Measurements from ENCODE around the gene SAMHD1. TPM values are rescaled to one million over a fixed set of nuclear protein-coding genes. Genes with fewer than 3 reads are reported as not detected.
"Not testable (repeated sequence)": the region's sequence is repeated elsewhere in the genome, so short reads cannot be mapped to it uniquely, and the experiment has no call there.

SAMHD1 gene
- total RNA-seq, 2 experiments from 2014 or later: 318 to 346 TPM

DNA sequence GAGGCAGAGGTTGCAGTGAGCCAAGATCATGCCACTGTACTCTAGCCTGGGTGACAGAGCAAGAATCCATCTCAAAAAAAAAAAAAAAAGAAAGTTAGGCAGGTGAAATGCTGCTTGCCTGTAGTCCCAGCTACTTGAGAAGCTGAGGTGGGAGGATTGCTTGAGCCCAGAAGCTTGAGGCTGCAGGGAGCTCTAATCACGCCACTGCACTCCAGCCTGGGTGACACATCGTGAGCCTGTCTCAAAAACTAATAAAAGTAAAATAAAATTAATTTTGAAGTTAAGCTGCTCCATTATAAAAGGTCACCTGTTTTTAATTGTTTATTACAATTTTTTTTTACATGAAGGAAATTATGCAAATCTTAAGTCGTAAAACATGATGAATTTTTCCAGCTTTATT, 23.2 kb upstream of the SAMHD1 start:
- H3K27me3 Mint-ChIP-seq (ENCODE audit: low read depth): no peaks in the 10 kb centered on the region
- H3K4me1 Mint-ChIP-seq (ENCODE audit: low read depth): peaks cover 40% of the 10 kb centered on the region
- peaks cover 14% of the 10 kb centered on the region for H3K36me3 Mint-ChIP-seq (ENCODE audit: low read depth)
- no peaks in the 10 kb centered on the region for H3K9me3 Mint-ChIP-seq (ENCODE audit: insufficient read depth)
- peak overlapping the region; percentile 64 for H3K27ac Mint-ChIP-seq
- CTCF ChIA-PET: interaction anchor here (0.8 to 1.2 kb wide), 3 partner anchors 12 to 35 kb away, joined by 3 to 4 read pairs (median 4); no protein-coding TSS in a partner anchor
- POLR2A ChIA-PET: interaction anchor here (0.8 to 1.4 kb wide), 3 partner anchors 24 to 120 kb away, joined by 3 to 7 read pairs (median 5); no protein-coding TSS in a partner anchor
- ATAC-seq (peak; percentile 72), DNase-seq (peak; percentile 46)
- peak overlapping the region; percentile 51 for H3K4me3 Mint-ChIP-seq

DNA sequence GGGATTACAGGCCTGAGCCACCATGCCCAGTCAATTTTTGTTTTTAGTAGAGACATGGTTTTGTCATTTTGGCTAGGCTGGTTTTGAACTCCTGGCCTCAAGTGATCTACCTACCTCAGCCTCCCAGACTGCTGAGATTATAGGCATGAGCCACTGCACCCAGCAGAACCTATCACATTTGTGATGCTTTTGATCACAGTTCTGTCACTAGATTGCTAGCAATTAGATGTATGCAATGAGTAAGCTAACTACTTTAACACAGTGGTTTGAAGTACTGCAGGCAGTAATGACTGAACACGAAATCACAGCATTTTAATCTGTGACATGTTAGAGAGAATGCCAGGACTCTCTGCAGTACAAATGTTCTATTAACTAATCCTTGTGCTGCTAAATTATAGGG, 19.6 kb upstream of the SAMHD1 start:
- Mint-ChIP-seq H3K27ac (peak overlapping the region; percentile 70), H3K4me1 (ENCODE audit: low read depth) (peaks cover 64% of the 10 kb centered on the region), H3K9me3 (ENCODE audit: insufficient read depth) (no peaks in the 10 kb centered on the region), H3K27me3 (ENCODE audit: low read depth) (no peaks in the 10 kb centered on the region), H3K36me3 (ENCODE audit: low read depth) (peaks cover 20% of the 10 kb centered on the region), H3K4me3 (no peak overlapping the region)
- CTCF ChIA-PET: no interaction called here
- no peak for ATAC-seq
- POLR2A ChIA-PET: no interaction called here
- no peak for DNase-seq

DNA sequence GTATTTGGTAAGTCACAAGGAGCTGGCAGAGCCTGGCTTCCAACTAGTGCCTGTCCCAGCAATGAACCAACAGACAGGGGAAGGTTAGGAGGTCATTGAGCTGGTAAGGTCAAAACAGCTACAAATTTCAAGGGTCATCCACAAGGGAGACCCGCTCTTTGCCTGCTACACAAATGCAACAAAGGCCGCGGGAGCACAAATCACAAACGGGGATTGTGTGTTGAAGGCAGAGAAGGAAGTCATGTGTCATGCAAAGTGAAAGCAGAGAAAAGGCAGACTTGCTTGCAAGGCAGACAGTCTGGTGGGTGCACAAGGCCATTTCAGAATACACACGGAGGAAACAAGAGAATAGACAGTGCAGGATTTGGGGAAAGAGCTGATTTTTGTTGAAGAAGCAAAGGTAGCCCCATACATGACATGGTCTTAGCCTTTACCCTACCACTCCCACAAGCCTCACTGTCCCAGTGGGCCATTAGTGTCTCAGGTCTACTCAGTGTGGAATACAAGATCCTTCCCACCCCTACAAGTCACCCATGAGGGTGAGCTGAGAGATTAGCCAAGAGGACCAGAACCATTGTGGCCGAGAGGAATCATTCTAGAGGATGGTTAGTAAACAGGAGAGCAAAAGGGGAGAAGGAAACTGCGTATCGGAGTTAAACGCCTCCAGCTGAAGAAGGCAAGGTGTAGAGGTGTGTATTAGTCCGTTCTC, 18.1 kb upstream of the SAMHD1 start:
- no peaks in the 10 kb centered on the region for H3K9me3 Mint-ChIP-seq (ENCODE audit: insufficient read depth)
- peaks cover 20% of the 10 kb centered on the region for H3K36me3 Mint-ChIP-seq (ENCODE audit: low read depth)
- H3K27me3 Mint-ChIP-seq (ENCODE audit: low read depth): no peaks in the 10 kb centered on the region
- peak; percentile 83 for ATAC-seq
- H3K4me1 Mint-ChIP-seq (ENCODE audit: low read depth): peaks cover 56% of the 10 kb centered on the region
- peak overlapping the region; percentile 23 for H3K4me3 Mint-ChIP-seq
- ChIA-PET POLR2A (interaction anchor here (0.6 to 1.4 kb wide), 6 partner anchors 12 to 74 kb away, joined by 3 to 5 read pairs (median 3); no protein-coding TSS in a partner anchor), CTCF (interaction anchor here (1.0 kb wide), 2 partner anchors 11 to 14 kb away, joined by 3 read pairs; no protein-coding TSS in a partner anchor)
- peak overlapping the region; percentile 78 for H3K27ac Mint-ChIP-seq
- peak; percentile 59 for DNase-seq

DNA sequence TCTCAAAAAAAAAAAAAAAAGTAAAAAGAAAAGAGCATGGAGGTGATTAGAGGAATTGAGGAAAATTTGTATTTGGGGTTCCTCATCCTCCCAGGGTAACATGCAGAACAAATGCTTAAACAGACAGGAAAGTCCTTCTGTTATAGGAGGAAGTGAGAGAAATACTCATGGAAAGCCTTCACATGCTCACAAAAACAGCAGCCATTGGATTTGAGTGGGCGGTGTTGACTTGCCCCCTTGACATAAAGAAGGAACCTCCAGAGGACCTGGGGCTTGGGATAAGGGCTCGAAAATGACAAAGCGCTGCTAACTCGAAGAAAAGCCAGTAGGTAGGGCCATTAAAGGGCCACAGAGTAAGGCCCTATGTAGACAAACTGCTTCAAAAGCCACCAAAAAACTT, 17.5 kb upstream of the SAMHD1 start:
- Mint-ChIP-seq H3K4me1 (ENCODE audit: low read depth) (peaks cover 53% of the 10 kb centered on the region), H3K27ac (peak overlapping the region; percentile 78), H3K36me3 (ENCODE audit: low read depth) (peaks cover 20% of the 10 kb centered on the region), H3K9me3 (ENCODE audit: insufficient read depth) (no peaks in the 10 kb centered on the region), H3K4me3 (peak overlapping the region; percentile 23), H3K27me3 (ENCODE audit: low read depth) (no peaks in the 10 kb centered on the region)
- ATAC-seq (no peak), DNase-seq (no peak)
- POLR2A ChIA-PET: interaction anchor here (1.0 to 1.4 kb wide), 4 partner anchors 11 to 22 kb away, joined by 3 to 5 read pairs (median 4); no protein-coding TSS in a partner anchor
- CTCF ChIA-PET: interaction anchor here (1.0 kb wide), 2 partner anchors 10 to 13 kb away, joined by 3 read pairs; no protein-coding TSS in a partner anchor

DNA sequence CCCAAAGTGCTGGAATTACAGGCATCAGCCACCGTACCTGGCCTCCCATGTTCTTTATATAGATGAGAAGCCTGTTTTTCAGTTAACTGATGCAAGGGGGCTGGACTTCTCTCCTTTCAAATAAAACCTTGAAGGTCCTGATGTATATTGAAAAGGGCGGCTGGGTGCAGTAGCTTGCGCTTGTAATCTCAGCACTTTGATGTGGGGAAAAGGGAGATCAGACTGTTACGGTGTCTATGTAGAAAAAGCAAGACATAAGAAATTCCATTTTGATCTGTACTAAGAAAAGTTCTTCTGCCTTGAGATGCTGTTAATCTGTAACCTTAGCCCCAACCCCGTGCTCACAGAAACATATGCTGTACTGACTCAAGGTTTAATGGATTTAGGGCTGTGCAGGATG, 16.1 kb upstream of the SAMHD1 start:
- ChIA-PET CTCF (interaction anchor here (0.7 to 1.3 kb wide), 3 partner anchors 9 to 18 kb away, joined by 3 to 5 read pairs (median 3); no protein-coding TSS in a partner anchor), POLR2A (interaction anchor here (1.4 kb wide), 1 partner anchor 18 kb away, joined by 4 read pairs; no protein-coding TSS in a partner anchor)
- Mint-ChIP-seq H3K27ac (peak overlapping the region; percentile 78), H3K4me1 (ENCODE audit: low read depth) (peaks cover 51% of the 10 kb centered on the region), H3K9me3 (ENCODE audit: insufficient read depth) (peaks cover 3% of the 10 kb centered on the region), H3K4me3 (no peak overlapping the region), H3K27me3 (ENCODE audit: low read depth) (no peaks in the 10 kb centered on the region), H3K36me3 (ENCODE audit: low read depth) (peaks cover 23% of the 10 kb centered on the region)
- DNase-seq: no peak
- ATAC-seq: no peak

DNA sequence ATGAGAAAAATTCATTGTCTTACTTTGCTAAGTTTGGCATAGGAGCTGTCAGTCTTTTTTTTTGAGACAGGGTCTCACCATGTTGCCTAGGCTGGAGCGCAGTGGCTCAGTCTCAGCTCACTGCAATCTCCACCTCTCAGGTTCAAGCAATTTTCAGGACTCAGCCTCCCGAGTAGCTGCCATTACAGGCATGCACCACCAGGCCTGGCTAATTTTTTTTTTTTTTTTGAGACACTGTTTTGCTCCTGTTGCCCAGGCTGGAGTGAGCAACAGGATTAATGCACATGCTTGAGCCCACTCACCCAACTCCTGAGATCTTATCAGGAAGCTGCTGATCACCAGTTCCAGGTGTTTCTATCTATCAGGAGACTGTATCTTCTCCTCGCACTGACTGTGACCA, 15.5 kb upstream of the SAMHD1 start:
- H3K9me3 Mint-ChIP-seq (ENCODE audit: insufficient read depth): peaks cover 10% of the 10 kb centered on the region
- DNase-seq; H3K4me3 Mint-ChIP-seq; ATAC-seq; H3K27ac Mint-ChIP-seq; H3K27me3 Mint-ChIP-seq (ENCODE audit: low read depth): not testable (repeated sequence)
- H3K36me3 Mint-ChIP-seq (ENCODE audit: low read depth): peaks cover 29% of the 10 kb centered on the region
- POLR2A ChIA-PET: interaction anchor here (1.4 kb wide), 1 partner anchor 17 kb away, joined by 4 read pairs; no protein-coding TSS in a partner anchor
- H3K4me1 Mint-ChIP-seq (ENCODE audit: low read depth): peaks cover 54% of the 10 kb centered on the region
- CTCF ChIA-PET: interaction anchor here (1.1 to 1.3 kb wide), 3 partner anchors 8 to 41 kb away, joined by 3 to 5 read pairs (median 3); no protein-coding TSS in a partner anchor

DNA sequence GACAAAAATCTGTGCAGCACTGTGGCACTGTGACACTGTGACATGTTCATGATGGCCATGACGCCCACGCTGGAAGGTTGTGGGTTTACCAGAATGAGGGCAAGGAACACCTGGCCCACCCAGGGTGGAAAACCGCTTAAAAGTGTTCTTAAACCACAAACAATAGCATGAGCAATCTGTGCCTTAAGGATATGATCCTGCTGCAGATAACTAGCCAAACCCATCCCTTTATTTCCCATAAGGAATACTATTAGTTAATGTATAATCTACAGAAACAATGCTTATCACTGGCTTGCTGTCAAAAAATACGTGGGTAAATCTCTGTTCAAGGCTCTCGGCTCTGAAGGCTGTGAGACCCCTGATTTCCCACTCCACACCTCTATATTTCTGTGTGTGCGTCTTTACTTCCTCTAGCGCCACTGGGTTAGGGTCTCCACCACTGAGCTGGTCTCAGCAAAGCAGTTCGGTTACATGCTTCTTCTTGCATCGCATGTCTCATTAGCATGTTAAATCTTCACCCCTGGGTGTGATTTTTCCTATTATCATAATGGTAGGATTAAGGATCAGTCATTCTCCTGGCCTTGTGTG, 10.9 kb upstream of the SAMHD1 start:
- H3K36me3 Mint-ChIP-seq (ENCODE audit: low read depth): peaks cover 12% of the 10 kb centered on the region
- H3K27ac Mint-ChIP-seq; POLR2A ChIA-PET; ATAC-seq; H3K27me3 Mint-ChIP-seq (ENCODE audit: low read depth); CTCF ChIA-PET; DNase-seq; H3K4me3 Mint-ChIP-seq: not testable (repeated sequence)
- H3K9me3 Mint-ChIP-seq (ENCODE audit: insufficient read depth): peaks cover 12% of the 10 kb centered on the region
- H3K4me1 Mint-ChIP-seq (ENCODE audit: low read depth): peaks cover 26% of the 10 kb centered on the region

DNA sequence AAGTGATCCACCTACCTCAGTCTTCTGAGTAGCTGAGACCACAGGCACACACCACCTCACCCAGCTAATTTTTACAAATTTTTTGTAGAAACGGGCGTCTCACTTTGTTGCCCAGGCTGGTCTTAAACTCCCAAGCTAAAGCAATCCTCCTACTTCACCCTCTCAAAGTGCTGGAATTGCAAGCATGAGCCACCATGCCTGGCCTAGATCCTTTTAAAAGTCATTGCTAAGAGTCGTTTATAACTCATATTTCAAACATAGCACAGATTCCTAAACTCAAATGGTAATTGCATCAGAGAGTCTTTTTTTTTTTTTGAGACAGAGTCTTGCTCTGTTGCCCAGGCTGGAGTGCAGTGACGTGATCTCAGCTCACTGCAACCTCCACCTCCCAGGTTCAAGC, 7.7 kb upstream of the SAMHD1 start:
- ChIA-PET POLR2A (no interaction called here), CTCF (interaction anchor here (1.0 to 1.1 kb wide), 2 partner anchors 8 to 10 kb away, joined by 3 read pairs; no protein-coding TSS in a partner anchor)
- Mint-ChIP-seq H3K36me3 (ENCODE audit: low read depth) (peaks cover 12% of the 10 kb centered on the region), H3K9me3 (ENCODE audit: insufficient read depth) (peaks cover 12% of the 10 kb centered on the region), H3K27ac (no peak overlapping the region), H3K4me1 (ENCODE audit: low read depth) (peaks cover 35% of the 10 kb centered on the region), H3K27me3 (ENCODE audit: low read depth) (no peaks in the 10 kb centered on the region), H3K4me3 (no peak overlapping the region)
- DNase-seq: no peak
- no peak for ATAC-seq

DNA sequence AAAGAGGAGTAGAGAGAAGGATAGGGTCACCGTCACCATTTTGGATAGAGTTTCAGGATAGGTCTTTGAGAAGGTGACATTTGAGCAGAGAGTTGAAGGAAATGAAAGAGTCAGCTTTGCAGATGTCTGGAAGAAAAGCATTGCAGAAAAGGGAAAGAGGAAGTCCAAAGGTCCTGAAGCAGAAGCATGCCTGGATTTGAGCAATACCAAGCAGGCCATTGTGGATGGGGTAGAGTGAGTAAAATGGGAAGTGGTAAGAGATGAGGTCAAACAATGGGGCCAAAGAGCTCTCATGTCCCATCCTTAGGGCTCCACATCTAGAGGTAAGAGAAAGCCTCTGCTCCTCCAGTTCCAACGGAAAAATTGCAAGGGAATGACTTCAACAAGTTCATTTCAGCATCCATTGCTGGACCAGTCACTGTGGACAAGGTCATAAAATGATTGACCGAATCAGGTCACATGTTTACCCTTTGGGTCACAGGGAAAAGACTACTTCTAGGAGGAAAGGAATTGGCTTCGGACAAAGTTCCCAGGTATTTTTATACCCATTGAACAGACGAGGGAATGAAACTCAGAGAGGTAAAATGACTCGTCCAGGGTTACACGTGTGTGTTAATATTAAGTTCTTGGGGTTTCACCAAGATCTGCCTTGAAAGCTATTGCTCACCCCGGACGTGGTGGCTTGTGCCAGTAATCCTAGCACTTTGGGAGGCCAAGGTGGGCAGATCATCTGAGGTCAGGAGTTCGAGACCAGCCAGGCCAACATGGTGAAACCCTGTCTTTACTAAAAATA, 6.6 kb upstream of the SAMHD1 start:
- ATAC-seq: no peak
- ChIA-PET POLR2A (interaction anchor here (1.1 to 1.2 kb wide), 2 partner anchors 12 to 34 kb away, joined by 3 read pairs; no protein-coding TSS in a partner anchor), CTCF (interaction anchor here (1.1 kb wide), 1 partner anchor 9 kb away, joined by 3 read pairs; no protein-coding TSS in a partner anchor)
- Mint-ChIP-seq H3K27me3 (ENCODE audit: low read depth) (no peaks in the 10 kb centered on the region), H3K27ac (no peak overlapping the region), H3K4me1 (ENCODE audit: low read depth) (peaks cover 36% of the 10 kb centered on the region), H3K9me3 (ENCODE audit: insufficient read depth) (peaks cover 12% of the 10 kb centered on the region), H3K4me3 (no peak overlapping the region), H3K36me3 (ENCODE audit: low read depth) (peaks cover 11% of the 10 kb centered on the region)
- DNase-seq: no peak

DNA sequence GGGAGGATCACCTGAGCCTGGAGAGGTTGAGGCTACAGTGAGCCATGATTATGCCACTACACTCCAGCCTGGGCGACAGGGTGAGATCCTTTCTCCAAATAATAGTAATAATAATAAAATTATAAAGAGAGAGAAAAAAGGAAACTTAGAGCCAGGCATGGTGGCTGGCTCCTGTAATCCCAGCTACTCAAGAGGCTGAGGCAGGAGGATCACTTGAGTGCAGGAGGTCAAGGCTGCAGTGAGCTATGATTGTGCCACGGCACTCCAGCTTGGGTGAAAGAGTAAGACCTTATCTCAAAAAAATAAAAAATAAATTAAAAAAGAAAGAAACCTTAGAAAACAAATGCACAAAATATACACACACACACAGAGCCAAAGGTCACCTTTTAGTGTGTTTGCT, 5.2 kb upstream of the SAMHD1 start:
- H3K4me3 Mint-ChIP-seq: no peak overlapping the region
- no peak overlapping the region for H3K27ac Mint-ChIP-seq
- H3K4me1 Mint-ChIP-seq (ENCODE audit: low read depth): peaks cover 33% of the 10 kb centered on the region
- no peaks in the 10 kb centered on the region for H3K27me3 Mint-ChIP-seq (ENCODE audit: low read depth)
- CTCF ChIA-PET: interaction anchor here (1.3 kb wide), 1 partner anchor 13 kb away, joined by 3 read pairs; no protein-coding TSS in a partner anchor
- POLR2A ChIA-PET: interaction anchor here (1.1 kb wide), 1 partner anchor 36 kb away, joined by 3 read pairs; no protein-coding TSS in a partner anchor
- no peak for DNase-seq
- no peaks in the 10 kb centered on the region for H3K36me3 Mint-ChIP-seq (ENCODE audit: low read depth)
- H3K9me3 Mint-ChIP-seq (ENCODE audit: insufficient read depth): no peaks in the 10 kb centered on the region
- ATAC-seq: no peak

DNA sequence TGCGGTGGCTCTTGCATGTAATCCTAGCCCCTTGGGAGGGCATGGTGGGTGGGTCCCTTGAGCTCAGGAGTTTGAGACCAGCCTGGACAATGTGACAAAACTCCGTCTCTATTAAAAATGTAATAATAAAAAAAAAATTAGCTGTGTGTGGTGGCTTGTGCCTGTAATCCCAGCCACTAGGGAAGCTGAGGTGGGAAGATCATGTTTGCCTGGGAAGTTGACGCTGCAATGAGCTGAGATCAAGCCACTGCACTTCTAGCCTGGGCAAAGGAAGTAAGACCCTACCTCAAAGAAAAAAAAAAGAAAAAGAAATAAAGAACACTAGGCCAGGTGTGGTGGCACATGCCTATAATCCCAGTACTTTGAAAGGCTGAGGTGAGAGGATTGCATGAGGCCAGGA, 4.5 kb upstream of the SAMHD1 start:
- ChIA-PET POLR2A (interaction anchor here (0.7 kb wide), 1 partner anchor 33 kb away, joined by 3 read pairs; no protein-coding TSS in a partner anchor), CTCF (interaction anchor here (0.6 to 1.9 kb wide), 3 partner anchors 11 to 220 kb away, joined by 3 to 5 read pairs (median 3); no protein-coding TSS in a partner anchor)
- Mint-ChIP-seq H3K4me3 (no peak overlapping the region), H3K9me3 (ENCODE audit: insufficient read depth) (no peaks in the 10 kb centered on the region), H3K36me3 (ENCODE audit: low read depth) (peaks cover 3% of the 10 kb centered on the region), H3K27me3 (ENCODE audit: low read depth) (no peaks in the 10 kb centered on the region), H3K27ac (no peak overlapping the region), H3K4me1 (ENCODE audit: low read depth) (peaks cover 34% of the 10 kb centered on the region)
- no peak for ATAC-seq
- no peak for DNase-seq

Measured in activated CD8-positive, alpha-beta T cell treated with anti-CD3 and anti-CD28 coated beads, Interleukin-2, amount 10 ng/mL, durations not matched to agents 7 days and 5 days (primary cell).